ENCODE results near the gene NSDHL. TPM values are rescaled to one million over a fixed set of nuclear protein-coding genes. Genes with fewer than 3 reads are reported as not detected.

Gene NSDHL
- total RNA-seq, 4 donors from 2014 or later, result 1.4 to 21.0 (median 13.5) TPM

DNA sequence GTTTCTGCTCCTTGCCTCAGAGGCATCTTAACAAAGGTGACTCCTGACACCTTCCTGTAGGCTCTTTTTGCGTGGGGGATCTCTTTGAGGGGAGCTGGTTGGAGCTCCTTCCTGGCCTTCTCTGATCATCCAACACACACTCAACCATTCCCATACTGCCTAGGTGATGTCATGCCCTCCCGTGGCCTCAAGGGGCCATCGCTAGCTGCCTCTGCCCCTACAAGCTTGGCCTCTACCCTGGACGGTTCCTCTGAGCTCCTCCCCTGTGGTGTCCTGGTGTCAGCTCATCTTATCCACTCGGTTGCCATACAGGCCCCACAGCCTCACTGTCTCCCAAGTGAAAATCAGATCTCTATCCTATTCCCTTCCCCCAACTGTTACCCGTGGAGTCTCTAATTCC is 53.3 kb downstream of the NSDHL start:
- Histone ChIP-seq H3K9me3 (no peaks in the 10 kb centered on the region), H3K4me3 (no peak overlapping the region), H3K27ac (no peak overlapping the region), H3K4me1 (no peaks in the 10 kb centered on the region), H3K27me3 (no peaks in the 10 kb centered on the region), H3K36me3 (no peaks in the 10 kb centered on the region)
- DNase-seq, result no peak
- TF ChIP-seq EP300 (IDR thresholded peaks at IDR 0.05; ENCODE audit: low read depth) (no peak), POLR2AphosphoS5 (IDR thresholded peaks at IDR 0.05) (no peak), POLR2A (IDR thresholded peaks at IDR 0.05) (no peak), CTCF (IDR thresholded peaks at IDR 0.05) (no peak)
- 51 to 83% methylated on average over 1 to 6 of the region's 6 CpGs for WGBS, 2 donors (ENCODE audit: low coverage in 1 of 2)
- intact Hi-C loops (cut with DNase I; ENCODE audit: low total_unique reads), result loop anchor here (5.0 kb wide), 1 partner anchor 1022 kb away; no protein-coding TSS in a partner anchor
- in situ Hi-C loops (cut with MboI; ENCODE audit: low pct_ligation_motif_present in 1 of 4, low pct_unique_long_range_greater_than_20kb in 1 of 4, low sequenced_read_pairs in 3 of 4), result no loop called here

- in situ Hi-C loops (cut with MboI; ENCODE audit: low pct_ligation_motif_present in 1 of 4, low pct_unique_long_range_greater_than_20kb in 1 of 4, low sequenced_read_pairs in 3 of 4), result no loop called here
- Histone ChIP-seq H3K4me3 (no peak overlapping the region), H3K27me3 (no peaks in the 10 kb centered on the region), H3K36me3 (no peaks in the 10 kb centered on the region), H3K27ac (no peak overlapping the region), H3K9me3 (no peaks in the 10 kb centered on the region), H3K4me1 (no peaks in the 10 kb centered on the region)
- no peak for DNase-seq
- intact Hi-C loops (cut with DNase I; ENCODE audit: low total_unique reads), result no loop called here
- TF ChIP-seq POLR2A (IDR thresholded peaks at IDR 0.05) (no peak), CTCF (IDR thresholded peaks at IDR 0.05) (no peak), POLR2AphosphoS5 (IDR thresholded peaks at IDR 0.05) (no peak), EP300 (IDR thresholded peaks at IDR 0.05; ENCODE audit: low read depth) (no peak)
- WGBS, 2 donors (ENCODE audit: low coverage in 1 of 2), result 22 to 51% methylated on average over 1 to 3 of the region's 3 CpGs
Observed at GRCh38 chrX:152886716-152887115, 55.9 kb downstream of the NSDHL start.

- TF ChIP-seq POLR2A (IDR thresholded peaks at IDR 0.05) (no peak), CTCF (IDR thresholded peaks at IDR 0.05) (no peak), POLR2AphosphoS5 (IDR thresholded peaks at IDR 0.05) (no peak), EP300 (IDR thresholded peaks at IDR 0.05; ENCODE audit: low read depth) (no peak)
- DNase-seq, result no peak
- Histone ChIP-seq H3K27me3 (no peaks in the 10 kb centered on the region), H3K4me3 (no peak overlapping the region), H3K9me3 (no peaks in the 10 kb centered on the region), H3K27ac (no peak overlapping the region), H3K4me1 (no peaks in the 10 kb centered on the region), H3K36me3 (no peaks in the 10 kb centered on the region)
- in situ Hi-C loops (cut with MboI; ENCODE audit: low pct_ligation_motif_present in 1 of 4, low pct_unique_long_range_greater_than_20kb in 1 of 4, low sequenced_read_pairs in 3 of 4), result no loop called here
- WGBS, 2 donors (ENCODE audit: low coverage in 1 of 2), result 78% methylated on average over 4 of the region's 4 CpGs; no CpG with 5 or more reads in 1 of the 2 donors
- intact Hi-C loops (cut with DNase I; ENCODE audit: low total_unique reads), result no loop called here
Observed at GRCh38 chrX:152892499-152892898, 61.6 kb downstream of the NSDHL start.

GRCh38 chrX:152892999-152893891 is 62.4 kb downstream of the NSDHL start:
- no peak overlapping the region for H3K27ac ChIP-seq
- TF ChIP-seq CTCF (IDR thresholded peaks at IDR 0.05), result no peak
- H3K27me3 ChIP-seq, result peaks cover under 1% of the 10 kb centered on the region
- 72% methylated on average over 20 of the region's 22 CpGs; no CpG with 5 or more reads in 1 of the 2 donors for WGBS, 2 donors (ENCODE audit: low coverage in 1 of 2)
- H3K4me3 ChIP-seq, result no peak overlapping the region
- in situ Hi-C loops (cut with MboI; ENCODE audit: low pct_ligation_motif_present in 1 of 4, low pct_unique_long_range_greater_than_20kb in 1 of 4, low sequenced_read_pairs in 3 of 4) (no loop called here), intact Hi-C loops (cut with DNase I; ENCODE audit: low total_unique reads) (no loop called here)
- H3K9me3 ChIP-seq, result no peaks in the 10 kb centered on the region
- H3K36me3 ChIP-seq, result no peaks in the 10 kb centered on the region
- no peak for DNase-seq
- no peaks in the 10 kb centered on the region for H3K4me1 ChIP-seq

Measured in transverse colon (tissue), 4 donors.